ENCODE data around the gene MDH1B.

- TF ChIP-seq CTCF (IDR thresholded peaks at IDR 0.05) (no peak), POLR2AphosphoS5 (IDR thresholded peaks at IDR 0.05) (no peak), POLR2A (IDR thresholded peaks at IDR 0.05) (no peak), EP300 (IDR thresholded peaks at IDR 0.05) (no peak)
Measured at GRCh38 chr2:206721256-206721920, 43.7 kb downstream of the MDH1B start.
